HEK293 (cell line): ENCODE data around the gene PES1.

Experiments
- ZBTB21 ChIP-seq: fragments of 450-650 bp; formaldehyde crosslinking; IDR thresholded peaks from 2 replicates; pipeline ENCODE4 v1.5.1; 2017; ENCODE audit warnings: missing biosample characterization, missing genetic modification characterization
- ZNF23 ChIP-seq: fragments of 450-650 bp; formaldehyde crosslinking; IDR thresholded peaks from 2 replicates; pipeline ENCODE4 v1.5.1; 2016; ENCODE audit warnings: missing biosample characterization, missing genetic modification characterization, borderline replicate concordance
- TF ChIP-seq, protein P1 (sequence below): fragments of 450-650 bp; formaldehyde crosslinking; IDR thresholded peaks from 2 replicates; pipeline ENCODE4 v1.5.1; 2016; ENCODE audit warnings: missing biosample characterization, missing genetic modification characterization, borderline replicate concordance
- TF ChIP-seq, protein P2 (sequence below): fragments of 450-650 bp; formaldehyde crosslinking; IDR thresholded peaks from 2 replicates; pipeline ENCODE4 v1.5.1; 2016; ENCODE audit warnings: missing biosample characterization, missing genetic modification characterization

DNA sequence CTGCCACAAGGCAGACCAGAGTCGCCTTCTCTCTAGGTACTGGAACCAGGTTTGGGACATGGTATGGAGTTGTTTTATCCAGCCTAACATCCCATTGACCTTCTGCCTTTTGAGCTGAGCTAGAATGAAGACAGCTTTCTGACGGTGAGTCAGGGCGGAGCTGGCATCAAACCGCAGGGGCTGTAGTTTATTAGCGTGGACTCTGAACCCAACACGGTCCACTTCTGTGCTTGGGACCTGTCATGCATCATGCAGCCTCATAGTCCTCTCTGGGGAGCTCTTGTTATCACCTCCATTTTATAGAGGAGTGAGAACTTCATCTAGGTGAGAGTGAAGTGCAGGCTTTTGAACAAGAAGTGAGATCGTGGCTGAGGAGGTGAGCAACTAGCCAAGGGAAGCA is 25.6 kb downstream of the PES1 start:
- TF ChIP-seq, protein P1, sequence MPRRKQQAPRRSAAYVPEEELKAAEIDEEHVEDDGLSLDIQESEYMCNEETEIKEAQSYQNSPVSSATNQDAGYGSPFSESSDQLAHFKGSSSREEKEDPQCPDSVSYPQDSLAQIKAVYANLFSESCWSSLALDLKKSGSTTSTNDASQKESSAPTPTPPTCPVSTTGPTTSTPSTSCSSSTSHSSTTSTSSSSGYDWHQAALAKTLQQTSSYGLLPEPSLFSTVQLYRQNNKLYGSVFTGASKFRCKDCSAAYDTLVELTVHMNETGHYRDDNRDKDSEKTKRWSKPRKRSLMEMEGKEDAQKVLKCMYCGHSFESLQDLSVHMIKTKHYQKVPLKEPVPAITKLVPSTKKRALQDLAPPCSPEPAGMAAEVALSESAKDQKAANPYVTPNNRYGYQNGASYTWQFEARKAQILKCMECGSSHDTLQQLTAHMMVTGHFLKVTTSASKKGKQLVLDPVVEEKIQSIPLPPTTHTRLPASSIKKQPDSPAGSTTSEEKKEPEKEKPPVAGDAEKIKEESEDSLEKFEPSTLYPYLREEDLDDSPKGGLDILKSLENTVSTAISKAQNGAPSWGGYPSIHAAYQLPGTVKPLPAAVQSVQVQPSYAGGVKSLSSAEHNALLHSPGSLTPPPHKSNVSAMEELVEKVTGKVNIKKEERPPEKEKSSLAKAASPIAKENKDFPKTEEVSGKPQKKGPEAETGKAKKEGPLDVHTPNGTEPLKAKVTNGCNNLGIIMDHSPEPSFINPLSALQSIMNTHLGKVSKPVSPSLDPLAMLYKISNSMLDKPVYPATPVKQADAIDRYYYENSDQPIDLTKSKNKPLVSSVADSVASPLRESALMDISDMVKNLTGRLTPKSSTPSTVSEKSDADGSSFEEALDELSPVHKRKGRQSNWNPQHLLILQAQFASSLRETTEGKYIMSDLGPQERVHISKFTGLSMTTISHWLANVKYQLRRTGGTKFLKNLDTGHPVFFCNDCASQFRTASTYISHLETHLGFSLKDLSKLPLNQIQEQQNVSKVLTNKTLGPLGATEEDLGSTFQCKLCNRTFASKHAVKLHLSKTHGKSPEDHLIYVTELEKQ, result no peak
- TF ChIP-seq, protein P2, sequence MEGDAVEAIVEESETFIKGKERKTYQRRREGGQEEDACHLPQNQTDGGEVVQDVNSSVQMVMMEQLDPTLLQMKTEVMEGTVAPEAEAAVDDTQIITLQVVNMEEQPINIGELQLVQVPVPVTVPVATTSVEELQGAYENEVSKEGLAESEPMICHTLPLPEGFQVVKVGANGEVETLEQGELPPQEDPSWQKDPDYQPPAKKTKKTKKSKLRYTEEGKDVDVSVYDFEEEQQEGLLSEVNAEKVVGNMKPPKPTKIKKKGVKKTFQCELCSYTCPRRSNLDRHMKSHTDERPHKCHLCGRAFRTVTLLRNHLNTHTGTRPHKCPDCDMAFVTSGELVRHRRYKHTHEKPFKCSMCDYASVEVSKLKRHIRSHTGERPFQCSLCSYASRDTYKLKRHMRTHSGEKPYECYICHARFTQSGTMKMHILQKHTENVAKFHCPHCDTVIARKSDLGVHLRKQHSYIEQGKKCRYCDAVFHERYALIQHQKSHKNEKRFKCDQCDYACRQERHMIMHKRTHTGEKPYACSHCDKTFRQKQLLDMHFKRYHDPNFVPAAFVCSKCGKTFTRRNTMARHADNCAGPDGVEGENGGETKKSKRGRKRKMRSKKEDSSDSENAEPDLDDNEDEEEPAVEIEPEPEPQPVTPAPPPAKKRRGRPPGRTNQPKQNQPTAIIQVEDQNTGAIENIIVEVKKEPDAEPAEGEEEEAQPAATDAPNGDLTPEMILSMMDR (tag by site-specific recombination), result no peak
- no peak for TF ChIP-seq ZNF23 (tag by site-specific recombination)
- TF ChIP-seq ZBTB21 (tag by site-specific recombination), result no peak
